Esophagus mucosa (tissue), 1 donor: ENCODE results near the gene PYGM. TPM values are rescaled to one million over a fixed set of nuclear protein-coding genes. Genes with fewer than 3 reads are reported as not detected.
A peak's percentile ranks its signal among the peaks of the same experiment; 100 is the strongest.

Experiments used
- ATAC-seq: fragments of 200-7000 bp; cut with Tn5 transposase; one replicate; pipeline ENCODE4 v1.9.1; 2020
- total RNA-seq: library from RNA; stranded (reverse); gene quantifications from one replicate; pipeline ENCODE4 v1.2.4, GENCODE V29; 2023
- donor health status: DM: yes; HTN: yes; CAD: no.

The PYGM gene
- total RNA-seq, 1 donor from 2014 or later: 0.44 TPM

GRCh38 chr11:64767344-64768299 is 7.8 kb upstream of the PYGM start:
- ATAC-seq: peak; percentile 36

GRCh38 chr11:64766881-64767280 is 7.1 kb upstream of the PYGM start:
- ATAC-seq: no peak

GRCh38 chr11:64765851-64766665 is 6.3 kb upstream of the PYGM start:
- ATAC-seq: no peak

- no peak for ATAC-seq
Measured at GRCh38 chr11:64765291-64765850, 5.6 kb upstream of the PYGM start.

GRCh38 chr11:64764753-64765152 is 5.0 kb upstream of the PYGM start:
- no peak for ATAC-seq

GRCh38 chr11:64764040-64764611 is 4.4 kb upstream of the PYGM start:
- ATAC-seq: no peak

- ATAC-seq: no peak
Measured at GRCh38 chr11:64763526-64764039, 3.8 kb upstream of the PYGM start.

- ATAC-seq: peak; percentile 22
Measured at GRCh38 chr11:64762674-64763525, 3.1 kb upstream of the PYGM start.

- peak; percentile 39 for ATAC-seq
Measured at GRCh38 chr11:64762277-64762673, 2.5 kb upstream of the PYGM start.

- no peak for ATAC-seq
Measured at GRCh38 chr11:64760759-64761420, 1.1 kb upstream of the PYGM start.

GRCh38 chr11:64759131-64759721 is 548 bp downstream of the PYGM start:
- ATAC-seq: no peak

- ATAC-seq: no peak
Measured at GRCh38 chr11:64758330-64759079, 1.3 kb downstream of the PYGM start.

GRCh38 chr11:64757549-64758329 is 2.0 kb downstream of the PYGM start:
- no peak for ATAC-seq

GRCh38 chr11:64755681-64756361 is 4.0 kb downstream of the PYGM start:
- ATAC-seq: no peak

GRCh38 chr11:64754919-64755662 is 4.7 kb downstream of the PYGM start:
- no peak for ATAC-seq

GRCh38 chr11:64754124-64754918 is 5.5 kb downstream of the PYGM start:
- no peak for ATAC-seq
